Measurements from ENCODE around the gene ROBO3. TPM values are rescaled to one million over a fixed set of nuclear protein-coding genes. Genes with fewer than 3 reads are reported as not detected.

The ROBO3 gene
- total and polyA plus RNA-seq, 2 donors (not counting 3 experiments of a cell fraction or from before 2014, with no cell fraction given) = 27.1 to 65.4 TPM

DNA sequence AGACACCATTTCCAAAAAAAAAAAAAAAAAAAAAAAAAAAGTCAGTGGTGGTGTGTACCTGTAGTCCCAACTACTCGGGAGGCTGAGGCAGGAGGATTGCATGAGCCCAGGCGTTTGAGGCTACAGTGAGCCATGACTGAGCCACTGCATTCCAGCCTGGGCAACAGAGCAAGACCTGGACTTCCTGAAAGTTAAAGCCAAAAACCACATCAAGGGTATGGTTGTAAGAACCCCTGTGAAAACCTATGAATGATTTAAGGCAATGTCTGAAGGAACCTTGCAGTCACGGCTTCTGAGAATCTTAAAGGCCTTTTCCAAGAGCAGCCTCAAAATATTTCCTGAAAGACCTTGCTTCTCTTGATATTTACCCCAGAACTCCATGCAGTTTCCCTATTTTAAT lies 34.5 kb upstream of the ROBO3 start:
- no peaks in the 10 kb centered on the region for H3K4me1 ChIP-seq (ENCODE audit: control insufficient read depth, extremely low read depth, insufficient read depth, low read length)
- H3K9me1 ChIP-seq (replicated peaks; ENCODE audit: control insufficient read depth, extremely low read depth, insufficient read depth, low read length) = no peaks in the 10 kb centered on the region
- dilution Hi-C loops (cut with MboI; ENCODE audit: extremely low pct_ligation_motif_present, low sequenced_read_pairs) = loop anchor here (10.0 kb wide), 1 partner anchor 166 kb away; no protein-coding TSS in a partner anchor
- CTCF ChIA-PET = interaction anchor here (0.7 to 8.5 kb wide), 6 partner anchors 34 to 186 kb away, joined by 3 to 191 read pairs (median 3); partner anchors contain the start of genes MSANTD2, SIAE and SPA17
- H3K9me3 ChIP-seq (replicated peaks; ENCODE audit: control insufficient read depth, insufficient read depth, low read length) = no peaks in the 10 kb centered on the region
- POLR2A ChIA-PET = no interaction called here
- H3K27me3 ChIP-seq (ENCODE audit: control insufficient read depth in 2 of 2, insufficient read depth in 2 of 2, low read length in 2 of 2) = peaks cover 0 to 5% of the 10 kb centered on the region in 2 experiments
- DNase-seq (ENCODE audit: low read depth, low spot score) (no peak), FAIRE-seq (no peak)
- no peaks in the 10 kb centered on the region for H3K36me3 ChIP-seq (ENCODE audit: control insufficient read depth in 2 of 2, extremely low read depth in 1 of 2, insufficient read depth in 2 of 2, low read length in 2 of 2)
- H3K4me2 ChIP-seq (ENCODE audit: insufficient read depth, low read length) = no peak overlapping the region
- H4K20me1 ChIP-seq (replicated peaks; ENCODE audit: control insufficient read depth, extremely low read depth, insufficient read depth, low read length) = no peaks in the 10 kb centered on the region
- TF ChIP-seq POLR2AphosphoS5 (IDR thresholded peaks at IDR 0.05; ENCODE audit: insufficient read depth, low read depth, low read length) (no peak), POLR2A (IDR thresholded peaks at IDR 0.05; ENCODE audit: low read depth, low read length) (no peak), EZH2 (IDR thresholded peaks at IDR 0.05; ENCODE audit: borderline replicate concordance, low read depth, low read length, severe bottlenecking) (no peak)
- TF ChIP-seq, protein P1, sequence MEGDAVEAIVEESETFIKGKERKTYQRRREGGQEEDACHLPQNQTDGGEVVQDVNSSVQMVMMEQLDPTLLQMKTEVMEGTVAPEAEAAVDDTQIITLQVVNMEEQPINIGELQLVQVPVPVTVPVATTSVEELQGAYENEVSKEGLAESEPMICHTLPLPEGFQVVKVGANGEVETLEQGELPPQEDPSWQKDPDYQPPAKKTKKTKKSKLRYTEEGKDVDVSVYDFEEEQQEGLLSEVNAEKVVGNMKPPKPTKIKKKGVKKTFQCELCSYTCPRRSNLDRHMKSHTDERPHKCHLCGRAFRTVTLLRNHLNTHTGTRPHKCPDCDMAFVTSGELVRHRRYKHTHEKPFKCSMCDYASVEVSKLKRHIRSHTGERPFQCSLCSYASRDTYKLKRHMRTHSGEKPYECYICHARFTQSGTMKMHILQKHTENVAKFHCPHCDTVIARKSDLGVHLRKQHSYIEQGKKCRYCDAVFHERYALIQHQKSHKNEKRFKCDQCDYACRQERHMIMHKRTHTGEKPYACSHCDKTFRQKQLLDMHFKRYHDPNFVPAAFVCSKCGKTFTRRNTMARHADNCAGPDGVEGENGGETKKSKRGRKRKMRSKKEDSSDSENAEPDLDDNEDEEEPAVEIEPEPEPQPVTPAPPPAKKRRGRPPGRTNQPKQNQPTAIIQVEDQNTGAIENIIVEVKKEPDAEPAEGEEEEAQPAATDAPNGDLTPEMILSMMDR (IDR thresholded peaks at IDR 0.05; ENCODE audit: extremely low read depth in 1 of 2, insufficient read depth in 1 of 2, low read depth in 1 of 2, low read length in 2 of 2) = no peak
- TF ChIP-seq, protein P2, sequence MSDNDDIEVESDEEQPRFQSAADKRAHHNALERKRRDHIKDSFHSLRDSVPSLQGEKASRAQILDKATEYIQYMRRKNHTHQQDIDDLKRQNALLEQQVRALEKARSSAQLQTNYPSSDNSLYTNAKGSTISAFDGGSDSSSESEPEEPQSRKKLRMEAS (IDR thresholded peaks at IDR 0.05; ENCODE audit: insufficient read depth, insufficient read length) = no peak
- no peak overlapping the region for H3K27ac ChIP-seq (ENCODE audit: insufficient read depth, low read depth, low read length)
- no peak overlapping the region for H3K9ac ChIP-seq (replicated peaks; ENCODE audit: extremely low read depth, insufficient read depth, low read length)
- intact Hi-C loops (cut with micrococcal nuclease) = no loop called here
- no peak overlapping the region for H2AFZ ChIP-seq (ENCODE audit: low read depth, low read length)
- H3K79me2 ChIP-seq (ENCODE audit: control insufficient read depth, insufficient read depth, low read length) = no peaks in the 10 kb centered on the region
- no peak overlapping the region for H3K4me3 ChIP-seq (replicated peaks in 1 of 3; ENCODE audit: insufficient read depth in 1 of 3, low read depth in 1 of 3, low read length in 3 of 3)
- BruUV-seq (replicated peaks) = no TSS peak

DNA sequence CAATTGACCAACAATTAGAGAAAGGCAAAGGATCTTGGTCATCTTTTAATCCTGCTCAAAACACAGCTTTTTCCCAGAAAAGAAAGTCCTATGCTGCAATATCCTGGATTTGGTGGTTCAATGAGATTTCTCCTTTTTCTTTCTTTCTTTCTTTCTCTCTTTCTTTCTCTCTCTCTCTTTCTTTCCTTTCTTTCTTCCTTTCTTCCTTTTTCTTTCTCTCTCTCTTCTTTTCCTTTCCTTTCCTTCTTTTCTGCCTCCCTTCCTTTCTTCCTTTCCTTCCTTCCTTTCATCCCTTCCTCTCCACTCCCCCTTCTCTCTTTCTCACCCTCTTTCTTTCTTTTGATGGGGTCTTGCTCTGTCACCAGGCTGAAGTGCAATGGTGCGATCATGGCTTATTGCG lies 33.3 kb upstream of the ROBO3 start:
- POLR2A ChIA-PET = no interaction called here
- no peak for TF ChIP-seq POLR2A (IDR thresholded peaks at IDR 0.05; ENCODE audit: low read depth, low read length)
- no peak for TF ChIP-seq GATA2 (IDR thresholded peaks at IDR 0.05; ENCODE audit: insufficient read depth, insufficient read length, low read depth, low read length)
- TF ChIP-seq, protein P2 (IDR thresholded peaks at IDR 0.05; ENCODE audit: insufficient read depth, insufficient read length) = no peak
- BruUV-seq (replicated peaks) = no TSS peak
- DNase-seq (ENCODE audit: low read depth, low spot score) (no peak), FAIRE-seq (no peak)
- Histone ChIP-seq H3K79me2 (ENCODE audit: control insufficient read depth, insufficient read depth, low read length) (no peaks in the 10 kb centered on the region), H3K36me3 (ENCODE audit: control insufficient read depth in 2 of 2, extremely low read depth in 1 of 2, insufficient read depth in 2 of 2, low read length in 2 of 2) (no peaks in the 10 kb centered on the region), H3K9ac (replicated peaks; ENCODE audit: extremely low read depth, insufficient read depth, low read length) (no peak overlapping the region), H3K4me3 (replicated peaks in 1 of 3; ENCODE audit: insufficient read depth in 1 of 3, low read depth in 1 of 3, low read length in 3 of 3) (no peak overlapping the region), H3K27me3 (ENCODE audit: control insufficient read depth in 2 of 2, insufficient read depth in 2 of 2, low read length in 2 of 2) (peaks cover 0 to 5% of the 10 kb centered on the region in 2 experiments), H3K4me2 (ENCODE audit: insufficient read depth, low read length) (no peak overlapping the region), H3K27ac (ENCODE audit: insufficient read depth, low read depth, low read length) (no peak overlapping the region), H3K9me3 (replicated peaks; ENCODE audit: control insufficient read depth, insufficient read depth, low read length) (no peaks in the 10 kb centered on the region), H3K4me1 (ENCODE audit: control insufficient read depth, extremely low read depth, insufficient read depth, low read length) (peaks cover 6% of the 10 kb centered on the region), H2AFZ (ENCODE audit: low read depth, low read length) (no peak overlapping the region), H4K20me1 (replicated peaks; ENCODE audit: control insufficient read depth, extremely low read depth, insufficient read depth, low read length) (no peaks in the 10 kb centered on the region), H3K9me1 (replicated peaks; ENCODE audit: control insufficient read depth, extremely low read depth, insufficient read depth, low read length) (no peaks in the 10 kb centered on the region)
- dilution Hi-C loops (cut with MboI; ENCODE audit: extremely low pct_ligation_motif_present, low sequenced_read_pairs) = loop anchor here (10.0 kb wide), 1 partner anchor 167 kb away; no protein-coding TSS in a partner anchor
- CTCF ChIA-PET = interaction anchor here (0.6 to 8.5 kb wide), 6 partner anchors 34 to 187 kb away, joined by 3 to 191 read pairs (median 4); partner anchors contain the start of genes MSANTD2, SIAE and SPA17
- intact Hi-C loops (cut with micrococcal nuclease) = no loop called here
